ENCODE measurements around the gene KRTAP10-4.

- TF ChIP-seq, protein P1, sequence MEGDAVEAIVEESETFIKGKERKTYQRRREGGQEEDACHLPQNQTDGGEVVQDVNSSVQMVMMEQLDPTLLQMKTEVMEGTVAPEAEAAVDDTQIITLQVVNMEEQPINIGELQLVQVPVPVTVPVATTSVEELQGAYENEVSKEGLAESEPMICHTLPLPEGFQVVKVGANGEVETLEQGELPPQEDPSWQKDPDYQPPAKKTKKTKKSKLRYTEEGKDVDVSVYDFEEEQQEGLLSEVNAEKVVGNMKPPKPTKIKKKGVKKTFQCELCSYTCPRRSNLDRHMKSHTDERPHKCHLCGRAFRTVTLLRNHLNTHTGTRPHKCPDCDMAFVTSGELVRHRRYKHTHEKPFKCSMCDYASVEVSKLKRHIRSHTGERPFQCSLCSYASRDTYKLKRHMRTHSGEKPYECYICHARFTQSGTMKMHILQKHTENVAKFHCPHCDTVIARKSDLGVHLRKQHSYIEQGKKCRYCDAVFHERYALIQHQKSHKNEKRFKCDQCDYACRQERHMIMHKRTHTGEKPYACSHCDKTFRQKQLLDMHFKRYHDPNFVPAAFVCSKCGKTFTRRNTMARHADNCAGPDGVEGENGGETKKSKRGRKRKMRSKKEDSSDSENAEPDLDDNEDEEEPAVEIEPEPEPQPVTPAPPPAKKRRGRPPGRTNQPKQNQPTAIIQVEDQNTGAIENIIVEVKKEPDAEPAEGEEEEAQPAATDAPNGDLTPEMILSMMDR (IDR thresholded peaks at IDR 0.05; ENCODE audit: extremely low read depth in 1 of 2, insufficient read depth in 1 of 2, low read depth in 1 of 2, low read length in 2 of 2): no peak
- no peak for TF ChIP-seq MYC (IDR thresholded peaks at IDR 0.05; ENCODE audit: low read depth, low read length)
- no peak for TF ChIP-seq POLR2A (IDR thresholded peaks at IDR 0.05; ENCODE audit: low read depth, low read length)
- TF ChIP-seq POLR2AphosphoS5 (IDR thresholded peaks at IDR 0.05; ENCODE audit: insufficient read depth, low read depth, low read length): no peak
- no peak for TF ChIP-seq EZH2 (IDR thresholded peaks at IDR 0.05; ENCODE audit: borderline replicate concordance, low read depth, low read length, severe bottlenecking)
- no peak for TF ChIP-seq MAX (IDR thresholded peaks at IDR 0.05; ENCODE audit: insufficient read depth, insufficient read length)
- no peak for TF ChIP-seq FOS (IDR thresholded peaks at IDR 0.05; ENCODE audit: borderline replicate concordance, insufficient read depth, low read length)
- TF ChIP-seq JUN (IDR thresholded peaks at IDR 0.05; ENCODE audit: borderline replicate concordance, insufficient read depth, insufficient read length, low read depth): no peak
- no peak for TF ChIP-seq GATA2 (IDR thresholded peaks at IDR 0.05; ENCODE audit: insufficient read depth, insufficient read length, low read depth, low read length)
Observed at GRCh38 chr21:44618909-44619308, 45.4 kb downstream of the KRTAP10-4 start.

Measured in endothelial cell of umbilical vein (primary cell).